HG03280 (cell line): ENCODE results near the gene AMMECR1.

Experiments used
- ATAC-seq: cut with Tn5 transposase; IDR thresholded peaks from one replicate; pipeline ENCODE4 v1.9.1; 2021; ENCODE audit warnings: mild to moderate bottlenecking, moderate library complexity; ENCODE audit not compliant: unreplicated experiment

Gene AMMECR1

GRCh38 chrX:110311437-110312230 lies 6.3 kb downstream of the AMMECR1 start:
- no peak for ATAC-seq

- peak; percentile 85 for ATAC-seq
These were observed 7.0 kb downstream of the AMMECR1 start for GRCh38 chrX:110310896-110311295.

- no peak for ATAC-seq
These were observed 7.7 kb downstream of the AMMECR1 start for GRCh38 chrX:110310000-110310790.

- ATAC-seq, result no peak
These were observed 9.7 kb downstream of the AMMECR1 start for GRCh38 chrX:110308220-110308619.

- no peak for ATAC-seq
These were observed 13.0 kb downstream of the AMMECR1 start for GRCh38 chrX:110304884-110305283.

- ATAC-seq, result no peak
These were observed 13.5 kb downstream of the AMMECR1 start for GRCh38 chrX:110304371-110304770.

- ATAC-seq, result no peak
These were observed 14.9 kb downstream of the AMMECR1 start for GRCh38 chrX:110302975-110303374.

GRCh38 chrX:110301194-110301593 lies 16.7 kb downstream of the AMMECR1 start:
- no peak for ATAC-seq

GRCh38 chrX:110294087-110294486 lies 23.8 kb downstream of the AMMECR1 start:
- no peak for ATAC-seq

GRCh38 chrX:110293658-110294057 lies 24.2 kb downstream of the AMMECR1 start:
- ATAC-seq, result no peak

- ATAC-seq, result no peak
These were observed 30.3 kb downstream of the AMMECR1 start for GRCh38 chrX:110287605-110288004.

- no peak for ATAC-seq
These were observed 31.8 kb downstream of the AMMECR1 start for GRCh38 chrX:110286106-110286505.

GRCh38 chrX:110284159-110284558 lies 33.7 kb downstream of the AMMECR1 start:
- ATAC-seq, result no peak

GRCh38 chrX:110282922-110283321 lies 35.0 kb downstream of the AMMECR1 start:
- no peak for ATAC-seq

- no peak for ATAC-seq
These were observed 36.5 kb downstream of the AMMECR1 start for GRCh38 chrX:110281377-110281776.

GRCh38 chrX:110280954-110281353 lies 36.9 kb downstream of the AMMECR1 start:
- no peak for ATAC-seq

- no peak for ATAC-seq
These were observed 40.3 kb downstream of the AMMECR1 start for GRCh38 chrX:110277609-110278008.

GRCh38 chrX:110276778-110277177 lies 41.1 kb downstream of the AMMECR1 start:
- ATAC-seq, result peak; percentile 89

GRCh38 chrX:110268886-110269285 lies 49.0 kb downstream of the AMMECR1 start:
- no peak for ATAC-seq

GRCh38 chrX:110268395-110268794 lies 49.5 kb downstream of the AMMECR1 start:
- no peak for ATAC-seq

- no peak for ATAC-seq
These were observed 50.0 kb downstream of the AMMECR1 start for GRCh38 chrX:110267874-110268273.

- no peak for ATAC-seq
These were observed 52.2 kb downstream of the AMMECR1 start for GRCh38 chrX:110265661-110266060.
